Ishikawa (cell line): Measurements from ENCODE around the gene EGR4.

Experiments used
- CEBPB ChIP-seq: IDR thresholded peaks from 2 replicates; pipeline ENCODE4 v1.6.1; 2012
- CREB1 ChIP-seq: IDR thresholded peaks from 2 replicates; pipeline ENCODE4 v1.6.1; 2012; ENCODE audit warnings: low read depth
- EGR1 ChIP-seq: IDR thresholded peaks from 2 replicates; pipeline ENCODE4 v1.6.1; 2012
- EP300 ChIP-seq: IDR thresholded peaks from 2 replicates; pipeline ENCODE4 v1.6.1; 2012; ENCODE audit warnings: borderline replicate concordance
- FOXM1 ChIP-seq: IDR thresholded peaks from 2 replicates; pipeline ENCODE4 v1.6.1; 2012; ENCODE audit warnings: low read depth, borderline replicate concordance
- NFIC ChIP-seq: IDR thresholded peaks from 2 replicates; pipeline ENCODE4 v1.6.1; 2012
- RAD21 ChIP-seq: IDR thresholded peaks from 2 replicates; pipeline ENCODE4 v1.6.1; 2012; ENCODE audit warnings: low read depth
- TAF1 ChIP-seq: IDR thresholded peaks from 2 replicates; pipeline ENCODE4 v1.6.1; 2012; ENCODE audit warnings: low read depth, mild to moderate bottlenecking
- TCF12 ChIP-seq: IDR thresholded peaks from 2 replicates; pipeline ENCODE4 v1.6.1; 2012; ENCODE audit warnings: low read depth
- TEAD4 ChIP-seq: IDR thresholded peaks from 2 replicates; pipeline ENCODE4 v1.6.1; 2012
- YY1 ChIP-seq: IDR thresholded peaks from 2 replicates; pipeline ENCODE4 v1.6.1; 2012; ENCODE audit warnings: low read depth
- ZBTB7A ChIP-seq: IDR thresholded peaks from 2 replicates; pipeline ENCODE4 v1.6.1; 2012; ENCODE audit warnings: low read depth
- TF ChIP-seq, protein P1 (sequence below): IDR thresholded peaks from 2 replicates; pipeline ENCODE4 v1.6.1; 2012
- TF ChIP-seq, protein P2 (sequence below): IDR thresholded peaks from 2 replicates; pipeline ENCODE4 v1.6.1; 2012
- TF ChIP-seq, protein P3 (sequence below): IDR thresholded peaks from 2 replicates; pipeline ENCODE4 v1.6.1; 2012; ENCODE audit warnings: low read depth, mild to moderate bottlenecking

EGR4 gene

DNA sequence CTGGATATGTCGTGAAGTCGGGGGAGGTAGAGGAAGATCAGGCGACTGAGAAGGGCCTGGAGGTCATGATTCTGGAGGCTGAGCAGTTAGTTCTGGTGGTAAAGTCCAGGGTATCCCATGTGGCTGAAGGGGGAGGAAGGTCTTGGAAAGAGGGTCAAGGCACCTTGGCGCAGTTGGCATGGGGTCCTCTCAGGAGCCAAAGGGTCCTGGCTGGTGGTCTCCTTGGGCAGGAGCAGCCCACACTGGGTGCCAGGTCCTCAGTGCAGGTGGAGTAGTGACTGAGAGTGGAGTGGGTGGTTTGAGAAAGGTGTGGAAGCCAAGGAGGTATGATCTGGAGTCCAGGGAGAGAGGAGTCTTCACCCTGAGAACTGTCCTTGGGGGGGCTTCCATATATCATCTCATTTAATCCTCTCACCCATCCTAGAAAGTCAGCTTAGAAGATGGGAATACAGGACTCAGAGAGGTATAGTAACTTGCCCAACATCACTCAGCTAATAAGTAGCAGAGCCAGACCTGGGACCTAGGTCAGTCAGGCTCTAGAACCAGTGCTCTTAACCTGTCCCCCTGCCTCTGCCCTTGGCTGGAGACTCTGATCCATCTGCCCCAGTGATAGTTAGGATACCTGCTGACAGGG lies 33.5 kb downstream of the EGR4 start:
- no peak for TF ChIP-seq TEAD4
- no peak for TF ChIP-seq YY1
- no peak for TF ChIP-seq EGR1
- TF ChIP-seq, protein P1, sequence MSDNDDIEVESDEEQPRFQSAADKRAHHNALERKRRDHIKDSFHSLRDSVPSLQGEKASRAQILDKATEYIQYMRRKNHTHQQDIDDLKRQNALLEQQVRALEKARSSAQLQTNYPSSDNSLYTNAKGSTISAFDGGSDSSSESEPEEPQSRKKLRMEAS, result no peak
- TF ChIP-seq TCF12, result no peak
- TF ChIP-seq, protein P2, sequence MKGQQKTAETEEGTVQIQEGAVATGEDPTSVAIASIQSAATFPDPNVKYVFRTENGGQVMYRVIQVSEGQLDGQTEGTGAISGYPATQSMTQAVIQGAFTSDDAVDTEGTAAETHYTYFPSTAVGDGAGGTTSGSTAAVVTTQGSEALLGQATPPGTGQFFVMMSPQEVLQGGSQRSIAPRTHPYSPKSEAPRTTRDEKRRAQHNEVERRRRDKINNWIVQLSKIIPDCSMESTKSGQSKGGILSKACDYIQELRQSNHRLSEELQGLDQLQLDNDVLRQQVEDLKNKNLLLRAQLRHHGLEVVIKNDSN, result no peak
- no peak for TF ChIP-seq NFIC
- TF ChIP-seq RAD21, result no peak
- no peak for TF ChIP-seq ZBTB7A

DNA sequence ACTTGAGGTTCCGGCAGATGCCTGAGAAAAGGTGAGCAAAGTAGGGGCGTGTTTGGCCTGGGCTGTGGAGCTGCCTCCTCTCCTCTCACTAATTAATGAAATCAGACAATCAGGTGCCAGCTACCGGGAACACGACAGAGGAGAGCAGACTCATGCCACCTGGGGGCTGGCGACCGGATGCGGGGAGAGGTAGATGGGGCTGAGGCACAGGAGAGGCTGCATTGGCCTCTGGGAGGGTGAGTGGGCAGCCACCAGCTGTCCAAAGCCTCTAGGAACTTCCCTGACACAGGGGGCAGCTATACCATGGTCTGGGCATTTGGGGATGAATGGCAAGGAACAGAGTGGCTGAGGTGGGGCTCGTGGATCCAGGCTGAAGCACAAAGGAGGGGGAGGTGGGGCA lies 34.1 kb downstream of the EGR4 start:
- TF ChIP-seq CEBPB (no peak), EP300 (no peak), NFIC (no peak), CREB1 (no peak)

DNA sequence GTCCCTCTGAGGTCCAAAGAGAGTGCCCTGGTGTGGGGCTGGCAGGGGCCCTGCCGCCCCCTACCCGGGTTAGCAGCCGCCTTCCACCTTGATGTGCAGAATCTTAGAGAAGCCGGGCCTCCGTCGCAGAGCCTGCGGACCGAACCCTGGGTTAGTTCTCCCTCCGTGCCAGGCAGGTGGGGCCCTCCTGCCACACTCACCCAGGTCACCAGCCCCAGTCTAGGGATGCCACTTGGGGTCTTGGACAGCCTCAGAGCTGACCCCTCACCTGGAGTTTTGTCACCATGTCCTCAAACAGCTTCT lies 34.5 kb downstream of the EGR4 start:
- TF ChIP-seq, protein P1, result no peak
- TF ChIP-seq TCF12 (no peak), YY1 (no peak), FOXM1 (no peak)

DNA sequence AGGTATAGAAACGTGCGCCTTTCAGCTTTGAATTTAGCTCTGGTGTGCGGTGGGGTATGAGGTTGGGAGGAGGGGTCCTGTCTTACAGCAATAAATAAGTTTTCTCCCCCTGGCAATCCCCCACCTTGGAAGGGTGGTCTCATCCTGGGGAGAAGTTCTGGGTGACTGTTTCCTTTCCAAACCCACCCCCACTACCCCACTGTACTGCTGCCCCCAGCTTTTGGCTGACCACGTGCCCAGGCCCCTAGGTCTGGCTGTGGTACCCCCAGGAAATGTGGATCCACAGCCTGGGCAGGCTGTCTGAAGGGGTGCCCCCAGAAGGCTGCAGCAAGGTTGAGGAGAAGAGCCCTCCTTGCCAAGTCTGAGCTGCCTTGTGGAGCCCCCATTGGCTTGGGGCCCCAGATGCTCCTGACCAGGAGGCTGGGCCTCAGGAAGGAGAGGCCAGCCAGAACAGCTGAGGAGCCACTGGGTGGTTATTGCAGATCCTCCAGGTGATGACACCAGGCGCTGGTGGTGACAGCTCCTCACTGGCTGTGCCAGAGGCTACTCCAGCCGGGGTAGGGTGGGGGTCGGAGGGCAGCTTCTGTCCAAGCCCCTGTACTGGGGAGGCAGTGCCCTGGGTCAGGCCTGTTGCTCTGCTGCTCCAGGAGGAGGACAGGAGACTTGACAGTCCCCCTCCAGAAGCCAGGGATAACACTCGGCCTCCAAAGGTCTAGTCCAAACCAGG lies 35.0 kb downstream of the EGR4 start:
- no peak for TF ChIP-seq YY1
- no peak for TF ChIP-seq CEBPB
- TF ChIP-seq ZBTB7A, result no peak
- TF ChIP-seq FOXM1, result no peak
- TF ChIP-seq EP300, result no peak
- no peak for TF ChIP-seq TAF1
- no peak for TF ChIP-seq NFIC

DNA sequence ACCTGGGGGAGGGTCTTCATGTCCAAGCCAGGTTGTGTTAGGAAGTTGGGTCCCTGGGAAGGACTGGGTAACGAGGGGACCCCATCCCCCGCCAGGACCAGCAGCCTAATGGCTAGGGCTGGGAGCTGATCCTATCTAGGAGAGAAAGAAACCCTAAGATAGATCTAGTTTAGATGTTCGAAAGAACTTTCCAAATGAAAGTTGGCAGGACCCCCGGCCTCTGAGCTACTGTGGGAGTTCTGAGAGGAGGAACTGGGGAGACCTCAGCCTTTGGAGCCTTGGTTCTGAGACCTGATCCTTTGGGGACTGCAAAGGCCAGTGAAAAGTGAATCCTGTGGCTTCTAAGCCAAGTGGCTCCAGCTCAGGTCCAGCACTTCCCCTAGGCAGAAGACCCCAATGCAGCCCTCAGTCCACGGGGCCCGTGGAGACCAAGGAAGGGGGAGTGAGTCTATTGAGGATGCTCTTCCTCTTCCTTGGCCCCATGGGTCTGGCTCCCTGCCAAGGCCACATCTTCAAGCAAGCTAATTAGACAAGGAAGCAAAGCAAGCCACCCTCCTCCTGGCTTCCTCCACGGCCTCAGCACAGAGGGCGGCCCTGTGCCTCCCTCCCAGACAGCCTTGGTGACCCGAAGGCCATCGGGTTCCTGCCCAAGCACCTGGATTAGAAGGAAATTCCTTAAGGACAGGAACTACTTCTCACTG lies 35.8 kb downstream of the EGR4 start:
- TF ChIP-seq, protein P1, result no peak
- TF ChIP-seq TCF12, result no peak
- TF ChIP-seq TAF1, result no peak
- no peak for TF ChIP-seq TEAD4
- no peak for TF ChIP-seq FOXM1
- TF ChIP-seq NFIC, result no peak
- TF ChIP-seq YY1, result no peak
- TF ChIP-seq RAD21, result no peak
- TF ChIP-seq, protein P2, result no peak
- no peak for TF ChIP-seq EP300
- TF ChIP-seq, protein P3, sequence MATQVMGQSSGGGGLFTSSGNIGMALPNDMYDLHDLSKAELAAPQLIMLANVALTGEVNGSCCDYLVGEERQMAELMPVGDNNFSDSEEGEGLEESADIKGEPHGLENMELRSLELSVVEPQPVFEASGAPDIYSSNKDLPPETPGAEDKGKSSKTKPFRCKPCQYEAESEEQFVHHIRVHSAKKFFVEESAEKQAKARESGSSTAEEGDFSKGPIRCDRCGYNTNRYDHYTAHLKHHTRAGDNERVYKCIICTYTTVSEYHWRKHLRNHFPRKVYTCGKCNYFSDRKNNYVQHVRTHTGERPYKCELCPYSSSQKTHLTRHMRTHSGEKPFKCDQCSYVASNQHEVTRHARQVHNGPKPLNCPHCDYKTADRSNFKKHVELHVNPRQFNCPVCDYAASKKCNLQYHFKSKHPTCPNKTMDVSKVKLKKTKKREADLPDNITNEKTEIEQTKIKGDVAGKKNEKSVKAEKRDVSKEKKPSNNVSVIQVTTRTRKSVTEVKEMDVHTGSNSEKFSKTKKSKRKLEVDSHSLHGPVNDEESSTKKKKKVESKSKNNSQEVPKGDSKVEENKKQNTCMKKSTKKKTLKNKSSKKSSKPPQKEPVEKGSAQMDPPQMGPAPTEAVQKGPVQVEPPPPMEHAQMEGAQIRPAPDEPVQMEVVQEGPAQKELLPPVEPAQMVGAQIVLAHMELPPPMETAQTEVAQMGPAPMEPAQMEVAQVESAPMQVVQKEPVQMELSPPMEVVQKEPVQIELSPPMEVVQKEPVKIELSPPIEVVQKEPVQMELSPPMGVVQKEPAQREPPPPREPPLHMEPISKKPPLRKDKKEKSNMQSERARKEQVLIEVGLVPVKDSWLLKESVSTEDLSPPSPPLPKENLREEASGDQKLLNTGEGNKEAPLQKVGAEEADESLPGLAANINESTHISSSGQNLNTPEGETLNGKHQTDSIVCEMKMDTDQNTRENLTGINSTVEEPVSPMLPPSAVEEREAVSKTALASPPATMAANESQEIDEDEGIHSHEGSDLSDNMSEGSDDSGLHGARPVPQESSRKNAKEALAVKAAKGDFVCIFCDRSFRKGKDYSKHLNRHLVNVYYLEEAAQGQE, result no peak
- TF ChIP-seq CREB1, result no peak
- no peak for TF ChIP-seq CEBPB
- no peak for TF ChIP-seq EGR1
- TF ChIP-seq ZBTB7A, result no peak

DNA sequence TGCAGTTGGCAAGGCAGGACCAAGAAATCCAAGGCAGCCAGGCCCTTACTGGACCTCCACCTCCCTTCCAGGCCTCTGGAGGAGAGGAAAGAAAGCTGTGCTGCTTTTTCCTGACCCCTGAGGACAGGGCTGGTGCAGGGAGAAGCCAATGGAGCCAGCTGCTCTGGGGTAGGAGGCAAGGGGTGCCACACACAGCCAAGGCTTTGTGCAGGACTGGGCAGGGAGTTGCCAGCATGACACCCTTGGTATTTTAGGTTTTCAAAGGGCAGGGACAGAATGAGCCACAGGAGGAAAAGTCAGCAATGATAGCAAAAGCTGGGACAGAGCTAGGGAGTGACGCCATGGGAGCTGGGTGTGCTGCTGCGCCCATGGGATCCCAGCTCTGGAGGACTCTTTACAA lies 36.3 kb downstream of the EGR4 start:
- TF ChIP-seq, protein P3, result no peak
- TF ChIP-seq, protein P1, result no peak
- TF ChIP-seq, protein P2, result no peak
- TF ChIP-seq EGR1, result no peak
- TF ChIP-seq YY1, result no peak
- TF ChIP-seq FOXM1, result no peak
- TF ChIP-seq CREB1, result no peak
- no peak for TF ChIP-seq TEAD4
- no peak for TF ChIP-seq RAD21
- no peak for TF ChIP-seq TCF12
